ENCODE results near the gene WDR70.
"Not testable (repeated sequence)": the region's sequence is repeated elsewhere in the genome, so short reads cannot be mapped to it uniquely, and the experiment has no call there.

Gene WDR70

GRCh38 chr5:37771731-37772130 is 392.6 kb downstream of the WDR70 start:
- no peak for DNase-seq

- no peak for DNase-seq
Observed at GRCh38 chr5:37772255-37772654, 393.1 kb downstream of the WDR70 start.

GRCh38 chr5:37773809-37774208 is 394.7 kb downstream of the WDR70 start:
- DNase-seq, result no peak

GRCh38 chr5:37774912-37775483 is 395.9 kb downstream of the WDR70 start:
- no peak for DNase-seq

GRCh38 chr5:37776826-37777225 is 397.7 kb downstream of the WDR70 start:
- no peak for DNase-seq

GRCh38 chr5:37777432-37778130 is 398.5 kb downstream of the WDR70 start:
- DNase-seq, result no peak

GRCh38 chr5:37781409-37781808 is 402.3 kb downstream of the WDR70 start:
- not testable (repeated sequence) for DNase-seq

GRCh38 chr5:37786416-37786815 is 407.3 kb downstream of the WDR70 start:
- no peak for DNase-seq

- DNase-seq, result no peak
Observed at GRCh38 chr5:37786862-37787519, 407.9 kb downstream of the WDR70 start.

GRCh38 chr5:37787742-37788141 is 408.6 kb downstream of the WDR70 start:
- no peak for DNase-seq

- DNase-seq, result no peak
Observed at GRCh38 chr5:37789991-37790390, 410.9 kb downstream of the WDR70 start.

GRCh38 chr5:37791321-37791720 is 412.2 kb downstream of the WDR70 start:
- no peak for DNase-seq

GRCh38 chr5:37792975-37793631 is 414.0 kb downstream of the WDR70 start:
- DNase-seq, result no peak

GRCh38 chr5:37795292-37795691 is 416.2 kb downstream of the WDR70 start:
- DNase-seq, result not testable (repeated sequence)

GRCh38 chr5:37796435-37796834 is 417.3 kb downstream of the WDR70 start:
- DNase-seq, result not testable (repeated sequence)

GRCh38 chr5:37799865-37800421 is 420.8 kb downstream of the WDR70 start:
- DNase-seq, result no peak

GRCh38 chr5:37801521-37801920 is 422.4 kb downstream of the WDR70 start:
- DNase-seq, result no peak

All from activated CD4-positive, alpha-beta T cell treated with anti-CD3 and anti-CD28 coated beads, Interleukin-2, amount 50 U/mL, for 1 hour (primary cell).